CD4-positive, alpha-beta memory T cell (primary cell): ENCODE results near the gene PKN3. TPM values are rescaled to one million over a fixed set of nuclear protein-coding genes. Genes with fewer than 3 reads are reported as not detected.

Source experiments
- CTCF ChIA-PET: fragments of 350-600 bp; sonication (Branson Sonifier 250); formaldehyde crosslinking; loops from one replicate; lab custom pipeline; 2021; ENCODE audit warnings: inconsistent platforms; ENCODE audit not compliant: partially characterized antibody; lab: Charles Lee
- POLR2A ChIA-PET: fragments of 350-600 bp; sonication (Branson Sonifier 250); formaldehyde crosslinking; loops from one replicate; lab custom pipeline; 2021; ENCODE audit not compliant: partially characterized antibody; lab: Charles Lee
- DNase-seq, 5 donors: peaks; one replicate each; pipeline versions ENCODE4 v3.0.0 to v3.0.0-alpha.2; 2020 to 2022; ENCODE audit warnings: mixed read lengths in 1 of 5
- H3K27ac ChIP-seq: one replicate; pipeline ENCODE4 v1.7.0; 2013; ENCODE audit warnings: low read depth, low read length
- H3K27me3 ChIP-seq: 2 replicates; pipeline ENCODE4 v1.7.0; 2013; ENCODE audit warnings: mild to moderate bottlenecking, low read length, moderate library complexity; ENCODE audit not compliant: insufficient read depth
- H3K36me3 ChIP-seq: 2 replicates; pipeline ENCODE4 v1.7.0; 2013; ENCODE audit warnings: mild to moderate bottlenecking, low read length, moderate library complexity; ENCODE audit not compliant: insufficient read depth
- H3K4me1 ChIP-seq: 2 replicates; pipeline ENCODE4 v1.7.0; 2013; ENCODE audit warnings: mild to moderate bottlenecking, low read length, moderate library complexity; ENCODE audit not compliant: insufficient read depth
- H3K4me3 ChIP-seq, 2 donors: one replicate each; pipeline ENCODE4 v1.7.0; 2013; ENCODE audit warnings: low read length in 2 of 2, mild to moderate bottlenecking in 1 of 2
- H3K9me3 ChIP-seq, 2 donors: one replicate each; pipeline ENCODE4 v1.7.0; 2013; ENCODE audit warnings: low read length in 2 of 2, control low read depth in 1 of 2; ENCODE audit not compliant: control insufficient read depth in 1 of 2
- H3K27ac Mint-ChIP-seq, 7 donors: one replicate each; pipeline ENCODE4 v1.8.0; 2020 to 2021; ENCODE audit warnings: mixed read lengths in 7 of 7, mild to moderate bottlenecking in 6 of 7, inconsistent platforms in 3 of 7, moderate library complexity in 3 of 7
- H3K27me3 Mint-ChIP-seq, 2 donors: one replicate each; pipeline ENCODE4 v1.8.0; 2020 to 2021; ENCODE audit warnings: mixed read lengths in 2 of 2
- H3K36me3 Mint-ChIP-seq, 2 donors: one replicate each; pipeline ENCODE4 v1.8.0; 2020 to 2021; ENCODE audit warnings: mixed read lengths in 2 of 2, inconsistent platforms in 1 of 2, mild to moderate bottlenecking in 1 of 2
- H3K4me1 Mint-ChIP-seq, 4 donors: one replicate each; pipeline ENCODE4 v1.8.0; 2020 to 2021; ENCODE audit warnings: mixed read lengths in 4 of 4, mild to moderate bottlenecking in 1 of 4
- H3K4me3 Mint-ChIP-seq, 8 donors: one replicate each; pipeline ENCODE4 v1.8.0; 2020 to 2021; ENCODE audit warnings: mixed read lengths in 8 of 8, mild to moderate bottlenecking in 7 of 8, moderate library complexity in 6 of 8, inconsistent platforms in 3 of 8
- H3K9me3 Mint-ChIP-seq, 8 donors: one replicate each; pipeline ENCODE4 v1.8.0; 2020 to 2021; ENCODE audit warnings: mixed read lengths in 8 of 8, mild to moderate bottlenecking in 5 of 8, inconsistent platforms in 3 of 8, moderate library complexity in 1 of 8
- intact Hi-C: fragments of 100-400 bp; cut with micrococcal nuclease; formaldehyde crosslinking; loops from one replicate; pipeline ENCODE4 v1.15.1; 2023
- polyA plus RNA-seq, 2 donors: library from polyadenylated mRNA; unstranded; fragments of 300-500 nt; fragmentation: Illumina TruSeq; gene quantifications; one replicate each; pipeline ENCODE4 v1.2.3, GENCODE V29; 2021
- total RNA-seq, 2 experiments: library from RNA; stranded (reverse); gene quantifications; one replicate each; pipeline ENCODE4 v1.2.3, GENCODE V29; 2021

Gene PKN3
- total and polyA plus RNA-seq, 4 experiments from 2014 or later: 0.48 to 2.6 (median 1.5) TPM

GRCh38 chr9:128701227-128701854, 962 bp upstream of the PKN3 start:
- ChIA-PET POLR2A (interaction anchor here (3.6 kb wide), 1 partner anchor 10 kb away, joined by 33 read pairs; the partner anchor contains the start of gene SET), CTCF (interaction anchor here (0.9 to 1.4 kb wide), 8 partner anchors 9 to 116 kb away, joined by 3 to 6 read pairs (median 4); no protein-coding TSS in a partner anchor)
- H3K9me3 ChIP-seq: no peaks in the 10 kb centered on the region
- H3K4me3 ChIP-seq: no peak overlapping the region
- Mint-ChIP-seq H3K9me3 (peaks cover 0 to 2% (median 0%) of the 10 kb centered on the region in 8 donors), H3K36me3 (peaks cover 1 to 6% of the 10 kb centered on the region in 2 donors), H3K27me3 (no peaks in the 10 kb centered on the region), H3K4me3 (peak overlapping the region in 6 of 8 donors; percentile 51 to 76 (median 62)), H3K27ac (peak overlapping the region in 1 of 7 donors; percentile 65), H3K4me1 (peaks cover 2 to 19% (median 11%) of the 10 kb centered on the region in 4 donors)
- no peaks in the 10 kb centered on the region for H3K27me3 ChIP-seq
- no peak overlapping the region for H3K27ac ChIP-seq
- peaks cover 10% of the 10 kb centered on the region for H3K4me1 ChIP-seq
- DNase-seq: no peak
- intact Hi-C loops: no loop called here
- no peaks in the 10 kb centered on the region for H3K36me3 ChIP-seq

- no peaks in the 10 kb centered on the region for H3K27me3 ChIP-seq
- H3K27ac Mint-ChIP-seq: peak overlapping the region in 5 of 7 donors; percentile 37 to 94 (median 66)
- H3K9me3 ChIP-seq: no peaks in the 10 kb centered on the region
- intact Hi-C loops: loop anchor here (1.0 to 2.0 kb wide), 3 partner anchors 14 to 84 kb away; partner anchors contain the start of genes SET, TBC1D13 and ZDHHC12
- H3K4me3 Mint-ChIP-seq: peak overlapping the region; percentile 61 to 83 (median 76)
- ChIA-PET CTCF (no interaction called here), POLR2A (interaction anchor here (1.2 kb wide), 1 partner anchor 21 kb away, joined by 5 read pairs; the partner anchor contains the start of gene ZDHHC12)
- peak overlapping the region; percentile 38 for H3K27ac ChIP-seq
- H3K27me3 Mint-ChIP-seq: no peaks in the 10 kb centered on the region
- peaks cover 0 to 2% (median 0%) of the 10 kb centered on the region in 8 donors for H3K9me3 Mint-ChIP-seq
- H3K36me3 Mint-ChIP-seq: no peaks in the 10 kb centered on the region
- peak in 2 of 5 donors; percentile 12 to 18 for DNase-seq
- H3K4me1 Mint-ChIP-seq: peaks cover 2 to 19% (median 11%) of the 10 kb centered on the region in 4 donors
- H3K4me3 ChIP-seq: peak overlapping the region; percentile 17 to 45
- no peaks in the 10 kb centered on the region for H3K36me3 ChIP-seq
- H3K4me1 ChIP-seq: peaks cover 10% of the 10 kb centered on the region
Observed at GRCh38 chr9:128702949-128703615, 779 bp downstream of the PKN3 start.

GRCh38 chr9:128703616-128704355, 1.5 kb downstream of the PKN3 start:
- Histone ChIP-seq H3K27ac (peak overlapping the region; percentile 38), H3K4me1 (peaks cover 10% of the 10 kb centered on the region), H3K4me3 (no peak overlapping the region), H3K9me3 (no peaks in the 10 kb centered on the region), H3K36me3 (no peaks in the 10 kb centered on the region), H3K27me3 (no peaks in the 10 kb centered on the region)
- peak overlapping the region in 4 of 7 donors; percentile 52 to 94 (median 70) for H3K27ac Mint-ChIP-seq
- no peak for DNase-seq
- ChIA-PET CTCF (no interaction called here), POLR2A (interaction anchor here (1.2 kb wide), 1 partner anchor 20 kb away, joined by 5 read pairs; the partner anchor contains the start of gene ZDHHC12)
- no peaks in the 10 kb centered on the region for H3K27me3 Mint-ChIP-seq
- H3K4me3 Mint-ChIP-seq: peak overlapping the region; percentile 61 to 83 (median 76)
- intact Hi-C loops: loop anchor here (2.0 kb wide), 1 partner anchor 15 kb away; the partner anchor contains the start of gene SET
- H3K4me1 Mint-ChIP-seq: peaks cover 2 to 19% (median 11%) of the 10 kb centered on the region in 4 donors
- peaks cover 0 to 2% (median 0%) of the 10 kb centered on the region in 8 donors for H3K9me3 Mint-ChIP-seq
- H3K36me3 Mint-ChIP-seq: no peaks in the 10 kb centered on the region

- intact Hi-C loops: no loop called here
- ChIA-PET CTCF (interaction anchor here (0.7 kb wide), 2 partner anchors 35 to 101 kb away, joined by 3 read pairs; no protein-coding TSS in a partner anchor), POLR2A (interaction anchor here (1.2 kb wide), 1 partner anchor 19 kb away, joined by 5 read pairs; the partner anchor contains the start of gene ZDHHC12)
- Histone ChIP-seq H3K27me3 (no peaks in the 10 kb centered on the region), H3K27ac (no peak overlapping the region), H3K4me1 (peaks cover 10% of the 10 kb centered on the region), H3K9me3 (no peaks in the 10 kb centered on the region), H3K36me3 (no peaks in the 10 kb centered on the region), H3K4me3 (no peak overlapping the region)
- peaks cover 0 to 2% (median 0%) of the 10 kb centered on the region in 8 donors for H3K9me3 Mint-ChIP-seq
- DNase-seq: no peak
- no peaks in the 10 kb centered on the region for H3K36me3 Mint-ChIP-seq
- H3K27me3 Mint-ChIP-seq: no peaks in the 10 kb centered on the region
- H3K27ac Mint-ChIP-seq: peak overlapping the region in 1 of 7 donors; percentile 30
- H3K4me3 Mint-ChIP-seq: peak overlapping the region in 7 of 8 donors; percentile 13 to 59 (median 39)
- peaks cover 2 to 19% (median 11%) of the 10 kb centered on the region in 4 donors for H3K4me1 Mint-ChIP-seq
Observed at GRCh38 chr9:128704356-128704670, 2.0 kb downstream of the PKN3 start.

- Mint-ChIP-seq H3K4me1 (peaks cover 2 to 19% (median 11%) of the 10 kb centered on the region in 4 donors), H3K27me3 (no peaks in the 10 kb centered on the region)
- POLR2A ChIA-PET: interaction anchor here (1.7 to 2.1 kb wide), 2 partner anchors 10 to 14 kb away, joined by 5 read pairs; no protein-coding TSS in a partner anchor
Observed at GRCh38 chr9:128705051-128705965, 3.0 kb downstream of the PKN3 start.

GRCh38 chr9:128706045-128706444, 3.7 kb downstream of the PKN3 start:
- Histone ChIP-seq H3K4me1 (peaks cover 10% of the 10 kb centered on the region), H3K36me3 (no peaks in the 10 kb centered on the region), H3K27ac (no peak overlapping the region), H3K9me3 (no peaks in the 10 kb centered on the region), H3K4me3 (no peak overlapping the region), H3K27me3 (no peaks in the 10 kb centered on the region)
- POLR2A ChIA-PET: interaction anchor here (1.7 to 2.1 kb wide), 2 partner anchors 9 to 15 kb away, joined by 5 read pairs; no protein-coding TSS in a partner anchor
- no peaks in the 10 kb centered on the region for H3K27me3 Mint-ChIP-seq
- intact Hi-C loops: no loop called here
- H3K9me3 Mint-ChIP-seq: peaks cover 0 to 2% (median 0%) of the 10 kb centered on the region in 8 donors
- no peak overlapping the region for H3K4me3 Mint-ChIP-seq
- DNase-seq: no peak
- H3K27ac Mint-ChIP-seq: peak overlapping the region in 3 of 7 donors; percentile 18 to 55 (median 19)
- H3K36me3 Mint-ChIP-seq: no peaks in the 10 kb centered on the region
- CTCF ChIA-PET: no interaction called here
- peaks cover 2 to 18% (median 11%) of the 10 kb centered on the region in 4 donors for H3K4me1 Mint-ChIP-seq

More at GRCh38 chr9:128705051-128705965, 3.0 kb downstream of the PKN3 start:
- CTCF ChIA-PET: interaction anchor here (0.7 kb wide), 2 partner anchors 34 to 102 kb away, joined by 3 read pairs; no protein-coding TSS in a partner anchor
- Mint-ChIP-seq H3K4me3 (no peak overlapping the region), H3K27ac (peak overlapping the region in 1 of 7 donors; percentile 19), H3K36me3 (no peaks in the 10 kb centered on the region), H3K9me3 (peaks cover 0 to 2% (median 0%) of the 10 kb centered on the region in 8 donors)
- no peak for DNase-seq
- H3K4me1 ChIP-seq: peaks cover 10% of the 10 kb centered on the region
- no peaks in the 10 kb centered on the region for H3K36me3 ChIP-seq
- H3K27ac ChIP-seq: no peak overlapping the region
- intact Hi-C loops: no loop called here
- no peaks in the 10 kb centered on the region for H3K9me3 ChIP-seq
- H3K4me3 ChIP-seq: no peak overlapping the region
- H3K27me3 ChIP-seq: no peaks in the 10 kb centered on the region
